Loucy (cell line): ENCODE measurements around the gene CDH4.
"Not testable (repeated sequence)": the region's sequence is repeated elsewhere in the genome, so short reads cannot be mapped to it uniquely, and the experiment has no call there.

Source experiments
- H2AFZ ChIP-seq: fragments of 200-600 bp; sonication (generic); 2 replicates; pipeline ENCODE4 v1.6.0; 2016; ENCODE audit warnings: antibody characterized with exemption, mild to moderate bottlenecking, low read length, moderate library complexity
- H3F3A ChIP-seq: fragments of 200-600 bp; 2 replicates; pipeline ENCODE4 v1.6.0; 2016; ENCODE audit warnings: antibody characterized with exemption, low read depth, mild to moderate bottlenecking
- H3K27me3 ChIP-seq: fragments of 200-600 bp; sonication (generic); 2 replicates; pipeline ENCODE4 v1.6.1; 2014; ENCODE audit warnings: low read length, mild to moderate bottlenecking; ENCODE audit not compliant: insufficient read depth, poor library complexity, severe bottlenecking
- H3K36me3 ChIP-seq: fragments of 200-600 bp; sonication (generic); 2 replicates; pipeline ENCODE4 v1.6.1; 2016; ENCODE audit warnings: low read length; ENCODE audit not compliant: insufficient read depth
- H3K4me1 ChIP-seq: fragments of 200-600 bp; sonication (generic); 2 replicates; pipeline ENCODE4 v1.5.1; 2014; ENCODE audit warnings: low read length, mild to moderate bottlenecking; ENCODE audit not compliant: insufficient read depth, poor library complexity, severe bottlenecking
- H3K4me2 ChIP-seq: fragments of 200-600 bp; sonication (generic); 2 replicates; pipeline ENCODE4 v1.6.0; 2014; ENCODE audit warnings: antibody characterized with exemption, low read length, low read depth, mild to moderate bottlenecking; ENCODE audit not compliant: poor library complexity, severe bottlenecking
- H3K4me3 ChIP-seq: fragments of 200-600 bp; sonication (generic); 2 replicates; pipeline ENCODE4 v1.5.1; 2014; ENCODE audit warnings: low read length, mild to moderate bottlenecking, mixed read lengths; ENCODE audit not compliant: poor library complexity, severe bottlenecking
- H3K79me2 ChIP-seq: fragments of 200-600 bp; sonication (generic); 2 replicates; pipeline ENCODE4 v1.6.1; 2014; ENCODE audit warnings: low read length; ENCODE audit not compliant: insufficient read depth
- H3K9ac ChIP-seq: fragments of 200-600 bp; sonication (generic); 2 replicates; pipeline ENCODE4 v1.6.0; 2014; ENCODE audit warnings: mild to moderate bottlenecking, low read depth, low read length, moderate library complexity; ENCODE audit not compliant: poor library complexity, severe bottlenecking
- H3K9me2 ChIP-seq: fragments of 200-600 bp; sonication (generic); replicated peaks from 2 replicates; pipeline ENCODE4 v1.6.1; 2016; ENCODE audit warnings: low read depth, low read length, mixed read lengths
- H3K9me3 ChIP-seq: fragments of 200-600 bp; sonication (generic); 2 replicates; pipeline ENCODE4 v1.6.1; 2014; ENCODE audit warnings: mild to moderate bottlenecking, antibody characterized with exemption, low read length, low read depth; ENCODE audit not compliant: insufficient read depth
- H4K20me1 ChIP-seq: fragments of 200-600 bp; sonication (generic); 2 replicates; pipeline ENCODE4 v1.6.0; 2014; ENCODE audit warnings: antibody characterized with exemption, low read length, mild to moderate bottlenecking; ENCODE audit not compliant: insufficient read depth, poor library complexity, severe bottlenecking
- CTCF ChIP-seq: fragments of 200-600 bp; sonication (generic); conservative IDR thresholded peaks from 2 replicates; pipeline ENCODE4 v1.5.1; 2014; ENCODE audit warnings: mild to moderate bottlenecking, antibody characterized with exemption, low read length
- EZH2phosphoT487 ChIP-seq: fragments of 200-600 bp; IDR thresholded peaks from 2 replicates; pipeline ENCODE4 v1.6.1; 2018; ENCODE audit warnings: antibody characterized with exemption, mild to moderate bottlenecking, moderate library complexity, borderline replicate concordance

Gene CDH4

GRCh38 chr20:61404303-61404702 is 152.2 kb downstream of the CDH4 start:
- TF ChIP-seq CTCF (no peak), EZH2phosphoT487 (no peak)
- H3K36me3 ChIP-seq = no peaks in the 10 kb centered on the region
- no peak overlapping the region for H2AFZ ChIP-seq
- H3K9ac ChIP-seq = no peak overlapping the region
- H3K27me3 ChIP-seq = no peaks in the 10 kb centered on the region
- no peaks in the 10 kb centered on the region for H4K20me1 ChIP-seq
- no peaks in the 10 kb centered on the region for H3K79me2 ChIP-seq
- no peak overlapping the region for H3K4me3 ChIP-seq
- H3K9me2 ChIP-seq = no peaks in the 10 kb centered on the region
- H3K4me2 ChIP-seq = no peak overlapping the region
- no peaks in the 10 kb centered on the region for H3K9me3 ChIP-seq
- H3K4me1 ChIP-seq = no peaks in the 10 kb centered on the region
- H3F3A ChIP-seq = no peaks in the 10 kb centered on the region

GRCh38 chr20:61405007-61405406 is 152.9 kb downstream of the CDH4 start:
- H3K4me2 ChIP-seq = no peak overlapping the region
- no peak overlapping the region for H3K9ac ChIP-seq
- H3K9me3 ChIP-seq = no peaks in the 10 kb centered on the region
- no peaks in the 10 kb centered on the region for H3F3A ChIP-seq
- H3K36me3 ChIP-seq = no peaks in the 10 kb centered on the region
- H3K27me3 ChIP-seq = no peaks in the 10 kb centered on the region
- no peak for TF ChIP-seq EZH2phosphoT487
- TF ChIP-seq CTCF = no peak
- no peak overlapping the region for H2AFZ ChIP-seq
- H3K4me1 ChIP-seq = no peaks in the 10 kb centered on the region
- no peak overlapping the region for H3K4me3 ChIP-seq
- H4K20me1 ChIP-seq = no peaks in the 10 kb centered on the region
- H3K9me2 ChIP-seq = no peaks in the 10 kb centered on the region
- H3K79me2 ChIP-seq = no peaks in the 10 kb centered on the region

GRCh38 chr20:61406773-61407172 is 154.7 kb downstream of the CDH4 start:
- H3K36me3 ChIP-seq, H3K9ac ChIP-seq, H3F3A ChIP-seq, H3K4me1 ChIP-seq, H3K9me3 ChIP-seq, H3K9me2 ChIP-seq, H2AFZ ChIP-seq, H3K4me3 ChIP-seq, H3K27me3 ChIP-seq, H3K79me2 ChIP-seq, H3K4me2 ChIP-seq, H4K20me1 ChIP-seq: not testable (repeated sequence)

GRCh38 chr20:61407561-61407960 is 155.5 kb downstream of the CDH4 start:
- no peaks in the 10 kb centered on the region for H3K9me2 ChIP-seq
- no peaks in the 10 kb centered on the region for H3K4me1 ChIP-seq
- no peaks in the 10 kb centered on the region for H3K9me3 ChIP-seq
- no peaks in the 10 kb centered on the region for H3F3A ChIP-seq
- H4K20me1 ChIP-seq = no peaks in the 10 kb centered on the region
- no peaks in the 10 kb centered on the region for H3K27me3 ChIP-seq
- H3K4me3 ChIP-seq = no peak overlapping the region
- TF ChIP-seq CTCF (no peak), EZH2phosphoT487 (no peak)
- H2AFZ ChIP-seq = no peak overlapping the region
- H3K79me2 ChIP-seq = no peaks in the 10 kb centered on the region
- no peak overlapping the region for H3K4me2 ChIP-seq
- no peaks in the 10 kb centered on the region for H3K36me3 ChIP-seq
- no peak overlapping the region for H3K9ac ChIP-seq
